Renal cortex interstitium (tissue), 11 donors: Measurements from ENCODE around the gene TOX2. TPM values are rescaled to one million over a fixed set of nuclear protein-coding genes. Genes with fewer than 3 reads are reported as not detected.

ENCODE experiments used
- DNase-seq, 11 donors: peaks; one replicate each; pipeline ENCODE4 v3.0.0-alpha.2; 2013; ENCODE audit warnings: low read depth in 9 of 11, low spot score in 4 of 11; ENCODE audit errors: extremely low read depth in 1 of 11
- polyA plus RNA-seq, 3 donors: library from polyadenylated mRNA; unstranded; fragments of 120-200 nt; gene quantifications; one replicate each; pipeline ENCODE4 v1.2.1, GENCODE V29; 2013; ENCODE audit not compliant: insufficient read length in 3 of 3

The TOX2 gene
- polyA plus RNA-seq, 3 donors, result 2.7 to 4.7 (median 4.2) TPM

GRCh38 chr20:44022464-44022863 lies 107.8 kb downstream of the TOX2 start:
- DNase-seq, result no peak

- DNase-seq, result no peak
These were observed 109.1 kb downstream of the TOX2 start for GRCh38 chr20:44023515-44024371.

GRCh38 chr20:44024820-44025580 lies 110.3 kb downstream of the TOX2 start:
- no peak for DNase-seq

- no peak for DNase-seq
These were observed 111.1 kb downstream of the TOX2 start for GRCh38 chr20:44025756-44026155.

- DNase-seq, result no peak
These were observed 112.1 kb downstream of the TOX2 start for GRCh38 chr20:44026647-44027342.

- DNase-seq, result no peak
These were observed 112.8 kb downstream of the TOX2 start for GRCh38 chr20:44027343-44028002.

GRCh38 chr20:44028003-44028730 lies 113.5 kb downstream of the TOX2 start:
- DNase-seq, result no peak

GRCh38 chr20:44028868-44029847 lies 114.5 kb downstream of the TOX2 start:
- DNase-seq, result no peak

- no peak for DNase-seq
These were observed 115.2 kb downstream of the TOX2 start for GRCh38 chr20:44029848-44030230.

- no peak for DNase-seq
These were observed 115.7 kb downstream of the TOX2 start for GRCh38 chr20:44030394-44030793.

GRCh38 chr20:44031001-44031574 lies 116.4 kb downstream of the TOX2 start:
- no peak for DNase-seq

GRCh38 chr20:44031781-44032582 lies 117.3 kb downstream of the TOX2 start:
- DNase-seq, result no peak

- DNase-seq, result no peak
These were observed 118.1 kb downstream of the TOX2 start for GRCh38 chr20:44032583-44033331.

- no peak for DNase-seq
These were observed 118.7 kb downstream of the TOX2 start for GRCh38 chr20:44033344-44033743.

- DNase-seq, result no peak
These were observed 119.2 kb downstream of the TOX2 start for GRCh38 chr20:44033873-44034272.

GRCh38 chr20:44034451-44034850 lies 119.8 kb downstream of the TOX2 start:
- DNase-seq, result no peak
